A549 treated with DMSO at 1 μM for 4 hours (cell line): ENCODE data around the gene FAM76B. TPM values are rescaled to one million over a fixed set of nuclear protein-coding genes. Genes with fewer than 3 reads are reported as not detected.

ENCODE experiments used
- total RNA-seq: library from RNA; stranded (reverse); fragments of 200-300 nt; extraction: Qiagen RNA extraction; gene quantifications from 5 replicates; pipeline ENCODE4 v1.2.3, GENCODE V29; 2022; ENCODE audit warnings: low read depth

The FAM76B gene
- 6.6 to 11.1 TPM (median 7.9 TPM) in 5 replicates for total RNA-seq

DNA sequence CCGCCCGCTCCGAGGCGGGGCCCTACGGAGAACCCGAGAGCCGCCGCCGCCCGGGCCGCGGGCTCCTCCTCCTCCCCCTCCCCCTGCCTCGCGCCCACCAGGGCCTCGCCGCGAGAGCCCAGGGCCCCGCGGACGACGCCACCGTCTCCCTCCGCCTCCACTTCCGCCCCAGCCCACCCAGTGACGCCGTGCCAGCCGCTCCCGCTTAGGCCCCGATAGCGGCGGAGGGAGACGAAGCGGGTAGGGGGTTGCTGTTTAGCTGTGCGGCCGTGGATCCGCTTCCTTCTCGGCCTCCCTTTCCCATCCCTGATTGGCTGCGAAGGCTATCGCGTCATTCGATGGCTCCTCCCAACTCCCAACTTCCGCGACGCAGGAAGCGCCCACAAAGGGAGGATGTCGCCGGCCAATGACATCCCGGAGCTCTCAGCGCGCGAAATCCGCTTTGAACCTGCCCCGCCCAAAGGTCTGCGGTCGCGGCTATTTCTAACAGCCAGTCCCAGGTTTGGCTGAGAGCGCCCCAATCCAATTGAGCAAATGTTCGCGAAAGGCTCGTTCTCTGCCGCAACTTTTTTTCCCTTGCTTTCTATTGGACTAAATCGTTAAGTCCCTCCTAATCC, at the start of gene FAM76B:
TSS of gene FAM76B (minus strand) at position 277 of the 617 bp plus-strand sequence. CDS start 304 bp downstream, outside the sequence.

GRCh38 chr11:95790123-95790932, 746 bp upstream of the FAM76B start, which contains the start of gene CEP57:
CEP57 (plus strand) TSS chr11:95790498; CDS start chr11:95790699, 201 bp downstream.

Other genes with a start within 250 kb of the FAM76B start
- 12.8 to 18.0 TPM (median 16.0 TPM) in 5 replicates for gene CEP57, start 716 bp upstream of the FAM76B start, total RNA-seq
- gene MTMR2, start 134.3 kb upstream of the FAM76B start, total RNA-seq: 19.7 to 23.1 TPM (median 21.6 TPM) in 5 replicates